DMS114 treated with DMSO at 0.1 percent for 48 hours (cell line): ENCODE data around the gene MYB.
"Not testable (repeated sequence)": the region's sequence is repeated elsewhere in the genome, so short reads cannot be mapped to it uniquely, and the experiment has no call there.

ENCODE experiments used
- DNase-seq: peaks from one replicate; lab custom pipeline; 2025; ENCODE audit not compliant: unreplicated experiment; lab: John Stamatoyannopoulos, UW

MYB gene

DNA sequence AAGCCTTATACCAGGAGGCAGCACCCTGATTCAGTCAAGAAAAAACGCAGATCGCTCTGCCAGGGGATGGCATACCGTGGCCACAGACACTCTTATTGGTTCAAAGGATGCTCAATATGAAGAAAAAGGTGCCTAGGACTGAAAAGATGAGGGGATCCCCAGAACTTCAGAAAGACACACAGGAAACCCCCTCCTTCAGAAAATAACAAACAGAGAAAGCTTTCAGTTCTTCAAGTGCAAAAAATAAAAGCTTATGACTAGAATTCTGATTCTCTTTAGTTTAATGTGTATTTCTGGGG lies 17.7 kb upstream of the MYB start:
- DNase-seq = no peak

GRCh38 chr6:135164387-135164786 lies 16.7 kb upstream of the MYB start:
- DNase-seq = not testable (repeated sequence)

DNA sequence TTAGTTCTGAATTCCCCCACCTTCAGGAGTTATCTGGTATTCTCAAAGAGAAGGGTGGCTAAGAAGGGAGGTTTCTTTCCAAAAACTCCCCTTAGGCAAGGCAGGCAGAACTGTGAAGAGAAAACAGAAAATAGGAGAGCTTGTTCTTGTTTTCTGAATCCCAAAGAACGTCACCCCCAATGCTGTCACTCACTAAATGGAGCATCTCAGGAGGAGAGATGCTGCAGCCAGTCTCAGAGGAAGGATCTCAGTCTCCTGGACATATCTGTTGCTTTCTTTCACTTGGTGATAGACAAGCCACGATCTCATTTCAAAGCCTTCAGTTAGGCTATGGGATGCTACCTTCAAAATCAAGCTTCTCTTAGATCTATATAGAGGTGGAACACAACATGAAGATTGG lies 16.1 kb upstream of the MYB start:
- no peak for DNase-seq

DNA sequence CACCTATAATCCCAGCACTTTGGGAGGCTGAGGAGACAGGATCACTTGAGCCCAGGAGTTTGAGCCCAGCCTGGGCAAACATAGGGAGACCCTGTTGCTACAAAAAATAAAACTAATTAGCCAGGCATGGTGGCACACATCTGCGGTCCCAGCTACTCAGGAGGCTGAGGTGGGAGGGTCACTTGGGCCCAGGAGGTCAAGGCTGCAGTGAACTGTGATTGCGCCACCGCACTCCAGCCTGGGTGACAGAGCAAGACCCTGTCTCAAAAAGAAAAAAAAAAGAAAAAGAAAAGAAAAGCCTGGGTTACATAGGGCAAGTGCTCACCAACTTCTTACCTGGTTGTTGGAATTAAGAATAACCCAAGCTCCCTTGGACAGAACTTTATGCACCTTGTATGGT lies 14.6 kb upstream of the MYB start:
- no peak for DNase-seq

DNA sequence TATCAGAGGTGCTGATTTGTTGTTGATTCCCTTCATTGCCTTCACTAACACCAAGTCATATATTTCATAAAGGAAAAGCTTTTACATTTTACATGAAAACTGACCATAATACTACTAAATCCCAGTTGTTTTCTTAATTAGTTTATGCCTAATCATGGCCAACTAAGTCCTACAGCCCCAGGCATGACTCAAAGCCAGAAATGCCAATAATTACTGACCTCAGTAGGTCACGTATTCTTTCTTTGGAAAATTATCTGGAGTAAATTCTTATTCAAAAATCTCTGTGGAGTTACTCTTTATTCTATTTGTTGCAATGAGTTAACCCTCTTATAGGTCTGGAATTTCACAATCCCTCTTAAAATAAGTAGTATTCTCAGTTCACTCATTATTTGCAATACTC lies 13.5 kb upstream of the MYB start:
- no peak for DNase-seq

DNA sequence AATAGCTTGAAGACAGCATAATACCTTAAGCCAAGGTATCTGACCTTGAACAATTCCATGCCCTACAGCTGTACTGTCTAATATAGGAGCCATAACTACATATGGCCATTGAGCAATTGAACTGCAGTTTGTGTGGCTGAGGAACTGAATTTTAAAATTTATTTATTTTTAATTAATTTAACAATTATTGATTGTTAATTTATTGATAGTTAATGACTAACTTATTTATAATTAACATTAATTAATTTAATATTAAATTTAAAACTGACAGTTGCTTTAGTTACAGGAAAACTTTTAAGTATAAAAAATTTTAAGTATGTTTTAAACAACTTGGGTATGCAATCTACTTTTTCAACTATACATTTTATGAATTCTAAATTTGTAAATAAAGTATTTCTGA lies 12.3 kb upstream of the MYB start:
- DNase-seq = no peak

DNA sequence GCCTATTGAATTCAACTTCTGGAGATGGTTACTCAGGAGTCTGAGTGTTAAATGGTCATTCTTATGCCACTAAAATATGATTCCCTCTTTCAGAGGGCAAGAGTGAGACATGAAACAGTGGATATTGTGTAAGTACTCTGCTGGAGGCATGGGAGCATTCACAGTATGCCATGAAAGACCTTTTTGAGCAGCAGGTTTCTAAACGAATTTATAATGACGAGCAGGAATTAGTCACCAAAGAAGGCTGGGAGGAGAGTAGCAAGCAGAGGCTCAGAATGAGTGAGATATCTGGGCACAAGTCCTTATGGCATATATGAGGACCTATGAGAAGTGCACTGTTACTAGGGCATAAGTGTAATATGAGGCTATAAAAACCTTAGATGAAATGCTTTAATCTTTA lies 10.9 kb upstream of the MYB start:
- DNase-seq = no peak

GRCh38 chr6:135170849-135171248 lies 10.3 kb upstream of the MYB start:
- no peak for DNase-seq

DNA sequence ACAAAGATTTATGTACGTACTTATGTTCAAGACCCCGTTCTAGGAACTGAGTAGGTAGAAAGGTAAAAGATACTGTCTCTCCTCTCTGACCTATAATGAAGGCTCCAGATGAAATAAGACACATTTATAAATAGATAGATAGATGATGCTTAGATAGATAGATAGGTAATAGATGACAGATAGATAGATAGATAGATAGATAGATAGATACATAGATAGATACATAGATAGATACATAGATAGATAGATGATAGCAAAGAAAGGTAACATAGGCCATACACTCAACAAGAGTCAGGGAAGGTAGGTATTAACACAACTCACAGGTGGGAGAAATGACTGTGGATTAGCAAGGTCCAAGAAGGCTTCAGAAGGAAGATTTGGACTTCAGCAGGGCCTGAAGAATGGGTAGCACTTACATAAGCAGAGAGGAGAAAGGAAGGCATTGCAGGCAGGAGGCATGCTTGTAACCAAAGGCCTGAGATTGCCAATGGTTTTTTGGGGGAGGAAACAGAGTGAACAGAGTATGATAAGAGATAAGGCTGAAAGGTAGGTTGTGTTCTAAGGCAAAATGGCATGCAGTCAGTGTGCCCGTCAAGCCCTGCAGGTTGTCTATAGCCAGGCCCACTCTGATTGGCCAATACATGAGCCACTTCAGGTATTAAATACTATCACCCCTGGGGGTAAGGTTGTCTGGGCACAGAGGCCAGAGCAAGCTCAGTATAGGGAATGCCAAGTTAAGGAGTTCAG lies 7.7 kb upstream of the MYB start:
- DNase-seq = no peak

DNA sequence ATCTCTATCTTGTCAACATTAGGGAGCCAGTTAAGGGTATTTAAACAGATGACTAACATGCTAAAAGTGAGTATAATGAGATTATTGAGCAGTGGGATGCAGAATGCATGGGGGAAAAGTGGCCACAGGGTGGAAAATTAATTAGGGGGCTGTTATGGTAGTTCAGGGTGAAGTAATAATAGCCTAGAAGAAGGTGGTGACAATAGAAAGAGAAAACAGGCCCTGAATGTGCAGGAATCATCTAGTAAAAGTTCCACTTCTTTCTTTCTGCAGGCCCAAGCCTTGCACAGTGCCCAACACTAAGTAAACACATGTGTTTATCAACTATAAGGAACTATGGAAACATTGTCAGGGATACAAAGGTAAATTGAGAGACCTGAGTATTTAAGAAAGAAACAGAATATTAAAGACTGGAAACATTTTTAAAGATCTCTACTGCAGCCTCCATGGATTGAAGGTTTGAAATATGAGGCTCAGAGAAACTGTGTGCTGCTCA lies 7.1 kb upstream of the MYB start:
- DNase-seq = no peak

DNA sequence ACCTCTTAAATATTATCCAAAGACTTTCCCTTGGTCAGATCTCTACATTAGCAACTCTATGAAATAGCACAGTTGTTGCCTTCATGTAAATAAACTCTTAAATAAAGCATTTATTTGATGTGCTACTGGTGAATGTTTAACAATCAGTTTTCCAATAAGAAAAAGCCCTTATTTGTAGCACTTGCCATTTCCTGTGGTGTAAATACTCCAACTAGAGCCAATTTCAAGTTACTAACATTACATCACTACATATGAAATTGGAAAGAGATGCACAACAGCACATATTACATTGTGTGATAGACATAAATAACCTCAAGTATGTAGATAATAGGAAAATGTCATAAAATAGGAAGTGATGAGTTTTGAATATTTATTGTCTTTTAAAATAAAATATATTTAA lies 5.0 kb upstream of the MYB start:
- no peak for DNase-seq

- no peak for DNase-seq
Measured at GRCh38 chr6:135176464-135176863, 4.6 kb upstream of the MYB start.

DNA sequence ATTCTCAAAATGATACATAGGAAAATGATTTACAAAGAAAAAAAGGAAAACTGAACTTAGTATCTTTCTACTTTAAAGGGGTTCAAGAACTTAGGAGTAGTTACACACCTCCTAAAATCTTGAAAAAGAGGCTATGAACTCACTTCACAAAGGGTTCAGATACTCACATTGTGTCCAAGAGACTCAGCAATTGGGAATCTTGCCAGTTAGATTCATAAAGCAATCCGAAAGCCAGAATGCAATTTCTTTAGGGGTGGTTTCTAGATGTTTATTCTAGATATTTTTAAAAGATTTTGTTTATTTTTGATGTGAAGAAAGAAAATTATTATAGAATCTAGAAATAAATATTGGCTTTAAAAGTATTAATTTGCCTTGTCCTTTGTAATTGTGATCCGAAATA lies 1.7 kb upstream of the MYB start:
- DNase-seq = no peak

DNA sequence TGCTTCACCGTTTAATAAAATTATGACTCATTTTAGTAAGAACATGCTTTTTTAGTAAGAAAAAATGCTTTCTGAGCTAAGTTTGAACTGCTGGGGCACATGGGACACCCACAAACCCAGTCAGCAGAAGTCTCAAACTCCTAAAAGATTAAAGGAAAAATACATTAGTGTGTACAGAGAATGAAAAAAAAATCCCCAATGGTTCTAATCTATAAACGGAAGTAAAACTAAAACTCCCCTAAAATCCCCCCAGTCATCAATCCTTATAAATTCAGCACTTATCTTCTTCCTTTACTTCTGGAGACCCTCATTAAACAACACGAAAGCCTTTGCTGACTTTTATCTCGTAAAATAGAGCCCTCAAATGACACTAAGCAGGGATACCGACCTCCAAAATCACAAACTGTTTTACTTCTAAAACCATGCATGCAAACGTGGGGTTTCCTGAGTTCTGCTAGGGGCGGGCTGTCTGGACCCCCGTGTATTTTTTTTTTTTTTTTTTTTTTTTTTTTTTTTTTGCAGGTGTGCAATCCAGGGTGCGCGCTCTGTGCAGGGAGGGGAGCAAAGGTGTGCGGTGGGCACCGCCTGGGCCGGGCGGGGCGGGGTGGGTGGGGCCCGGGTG lies 1.1 kb upstream of the MYB start:
- no peak for DNase-seq

DNA sequence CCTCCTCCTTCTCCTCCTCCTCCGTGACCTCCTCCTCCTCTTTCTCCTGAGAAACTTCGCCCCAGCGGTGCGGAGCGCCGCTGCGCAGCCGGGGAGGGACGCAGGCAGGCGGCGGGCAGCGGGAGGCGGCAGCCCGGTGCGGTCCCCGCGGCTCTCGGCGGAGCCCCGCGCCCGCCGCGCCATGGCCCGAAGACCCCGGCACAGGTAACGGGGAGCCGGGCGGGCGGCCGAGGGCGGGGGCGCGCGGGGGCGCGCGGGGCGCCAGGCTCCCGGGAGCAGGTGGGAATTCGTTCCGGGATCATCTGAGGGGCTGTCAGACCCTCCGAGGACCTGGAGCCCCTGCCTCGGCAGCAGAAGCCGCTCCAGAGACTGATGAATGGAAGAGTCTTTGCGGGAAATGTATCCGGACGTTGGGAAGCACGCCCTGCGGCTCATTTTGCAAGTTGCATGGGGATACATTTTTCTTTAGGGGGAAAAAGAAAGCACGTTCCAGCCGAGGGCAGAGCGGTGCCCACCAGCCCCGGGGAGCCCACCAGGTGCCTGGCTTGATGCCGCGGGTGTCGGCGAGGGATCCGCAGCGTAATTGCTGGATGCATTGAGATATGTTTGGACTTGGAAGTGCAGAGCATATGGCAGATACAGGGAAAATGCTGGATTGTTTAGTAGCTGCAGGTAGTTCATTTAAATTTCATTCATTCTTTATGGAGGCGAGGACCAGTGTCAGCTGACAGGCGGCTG lies 394 bp downstream of the MYB start:
- DNase-seq = no peak

- DNase-seq = no peak
Measured at GRCh38 chr6:135182071-135183001, 1.2 kb downstream of the MYB start.

GRCh38 chr6:135183002-135183531 lies 2.0 kb downstream of the MYB start:
- no peak for DNase-seq

DNA sequence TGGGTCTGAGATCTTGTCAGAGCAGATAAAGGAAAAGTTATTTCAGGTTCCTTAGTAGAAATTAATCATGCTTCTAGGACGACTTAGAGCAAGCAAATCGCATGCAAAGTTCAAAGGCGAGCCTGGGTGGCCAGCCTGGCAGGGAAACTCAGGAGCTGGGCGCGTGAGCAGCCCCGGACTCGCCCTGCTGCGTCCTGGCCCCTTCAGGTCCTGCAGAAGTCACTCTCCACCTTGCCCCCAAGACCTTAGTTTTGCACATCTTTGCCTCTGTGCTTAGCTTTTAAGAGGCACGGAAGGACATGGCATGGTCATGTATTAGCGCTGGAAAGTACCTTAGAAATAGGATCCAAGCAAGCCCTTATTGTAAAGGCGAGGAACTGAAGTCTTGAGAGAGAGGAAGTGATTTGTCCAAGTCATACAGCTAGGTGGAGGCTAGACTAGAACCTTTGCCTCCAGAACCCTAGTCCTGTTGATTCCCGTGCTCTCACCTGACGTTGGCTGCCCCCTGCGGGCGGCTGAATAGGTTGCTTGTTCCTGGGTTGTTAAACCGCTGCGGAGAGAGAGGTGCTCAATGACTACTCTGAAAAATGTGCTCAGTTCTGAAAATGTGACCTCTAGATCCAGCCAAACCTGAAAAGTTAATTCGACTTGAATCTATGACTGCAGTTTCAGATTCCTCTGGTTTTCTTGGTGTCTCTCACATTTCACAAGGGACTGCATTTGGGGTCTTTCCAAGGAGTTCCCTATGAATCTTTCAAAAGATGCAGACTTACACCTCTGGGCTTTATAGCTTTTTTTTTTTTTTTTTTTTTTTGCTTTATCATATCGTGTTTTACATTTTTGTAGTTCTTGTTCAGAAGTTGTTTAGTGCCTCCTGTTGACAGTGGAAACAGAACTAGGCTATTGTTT lies 2.7 kb downstream of the MYB start:
- DNase-seq = peak; percentile 26

- DNase-seq = no peak
Measured at GRCh38 chr6:135185483-135185882, 4.4 kb downstream of the MYB start.

DNA sequence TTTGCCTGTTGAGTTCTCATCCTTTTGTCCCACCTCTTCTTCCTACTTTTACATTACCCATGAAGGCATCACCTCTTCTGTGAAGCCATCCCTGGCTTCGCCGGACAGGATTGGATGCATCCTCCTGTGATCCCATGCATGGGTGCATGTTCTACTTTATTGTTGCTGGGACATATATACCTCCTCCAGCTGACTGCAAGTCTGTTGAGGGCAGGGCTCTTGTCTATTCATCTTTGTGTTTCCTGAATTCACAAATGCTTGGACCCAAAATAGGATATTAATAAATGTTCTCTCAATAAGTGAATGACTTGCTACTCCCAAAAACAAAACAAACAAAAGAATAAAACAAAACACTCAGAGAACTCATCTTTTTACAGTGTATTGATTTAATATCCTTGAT lies 5.1 kb downstream of the MYB start:
- no peak for DNase-seq
